GM23338 (cell line): ENCODE results near the gene EFCAB12. TPM values are rescaled to one million over a fixed set of nuclear protein-coding genes. Genes with fewer than 3 reads are reported as not detected.

Experiments
- ATAC-seq: fragments of 200-7000 bp; cut with Tn5 transposase; 3 replicates; pipeline ENCODE4 v1.9.1; 2020
- DNase-seq: peaks from one replicate; pipeline ENCODE4 v3.0.0-alpha.2; 2015; ENCODE audit warnings: low spot score
- H2AFZ ChIP-seq: fragments of 200-600 bp; sonication (generic); 2 replicates; pipeline ENCODE4 v1.8.0; 2016; ENCODE audit warnings: antibody characterized with exemption, mild to moderate bottlenecking, moderate library complexity
- H3F3A ChIP-seq: fragments of 200-600 bp; sonication (generic); replicated peaks from 2 replicates; pipeline ENCODE4 v1.8.0; 2017; ENCODE audit warnings: antibody characterized with exemption, mixed run types, low read depth
- H3K27ac ChIP-seq: fragments of 200-600 bp; sonication (generic); 2 replicates; pipeline ENCODE4 v1.6.1; 2016; ENCODE audit warnings: low read depth
- H3K27me3 ChIP-seq: fragments of 200-600 bp; sonication (generic); 2 replicates; pipeline ENCODE4 v1.8.0; 2016; ENCODE audit warnings: mild to moderate bottlenecking, mixed run types, moderate library complexity; ENCODE audit not compliant: insufficient read depth
- H3K36me3 ChIP-seq: fragments of 200-600 bp; sonication (generic); 2 replicates; pipeline ENCODE4 v1.8.0; 2016; ENCODE audit warnings: mild to moderate bottlenecking; ENCODE audit not compliant: insufficient read depth
- H3K4me1 ChIP-seq: fragments of 200-600 bp; sonication (generic); 2 replicates; pipeline ENCODE4 v1.8.0; 2016; ENCODE audit warnings: mild to moderate bottlenecking, moderate library complexity; ENCODE audit not compliant: insufficient read depth
- H3K4me2 ChIP-seq: fragments of 200-600 bp; sonication (generic); 2 replicates; pipeline ENCODE4 v1.7.1; 2017; ENCODE audit warnings: mixed run types
- H3K4me3 ChIP-seq: fragments of 200-600 bp; sonication (generic); 2 replicates; pipeline ENCODE4 v1.6.1; 2016; ENCODE audit warnings: mixed run types
- H3K79me2 ChIP-seq: fragments of 200-600 bp; sonication (generic); replicated peaks from 2 replicates; pipeline ENCODE4 v1.8.0; 2017; ENCODE audit warnings: mild to moderate bottlenecking; ENCODE audit not compliant: insufficient read depth
- H3K9me2 ChIP-seq: fragments of 200-600 bp; sonication (generic); 2 replicates; pipeline ENCODE4 v1.8.0; 2017; ENCODE audit not compliant: insufficient read depth
- H4K20me1 ChIP-seq: fragments of 200-600 bp; sonication (generic); replicated peaks from 2 replicates; pipeline ENCODE4 v1.8.0; 2017; ENCODE audit warnings: mild to moderate bottlenecking; ENCODE audit not compliant: insufficient read depth
- H3K27ac Mint-ChIP-seq: 2 replicates; pipeline ENCODE4 v1.8.0; 2020; ENCODE audit warnings: inconsistent platforms, mild to moderate bottlenecking, moderate library complexity, mixed read lengths
- H3K27me3 Mint-ChIP-seq: 3 replicates; pipeline ENCODE4 v1.8.0; 2022; ENCODE audit warnings: low read depth, mild to moderate bottlenecking, moderate library complexity, mixed read lengths, inconsistent platforms; ENCODE audit not compliant: insufficient read depth, poor library complexity
- H3K36me3 Mint-ChIP-seq: 3 replicates; pipeline ENCODE4 v1.8.0; 2021; ENCODE audit warnings: low read depth, mild to moderate bottlenecking, inconsistent platforms, moderate library complexity, mixed read lengths
- H3K4me1 Mint-ChIP-seq: 3 replicates; pipeline ENCODE4 v1.8.0; 2020; ENCODE audit warnings: mild to moderate bottlenecking, inconsistent platforms, mixed read lengths
- H3K4me3 Mint-ChIP-seq: 3 replicates; pipeline ENCODE4 v1.8.0; 2021; ENCODE audit warnings: moderate library complexity, mild to moderate bottlenecking, inconsistent platforms, mixed read lengths
- H3K9me3 Mint-ChIP-seq: 3 replicates; pipeline ENCODE4 v1.8.0; 2020; ENCODE audit warnings: moderate library complexity, mild to moderate bottlenecking, inconsistent platforms, mixed read lengths
- CREB1 ChIP-seq: fragments of 250-450 bp; sonication (Bioruptor Pico); IDR thresholded peaks from 2 replicates; pipeline ENCODE4 v1.5.0; 2020; ENCODE audit warnings: low read depth, mild to moderate bottlenecking, moderate library complexity
- EZH2 ChIP-seq: fragments of 200-600 bp; sonication (generic); IDR thresholded peaks from one replicate; pipeline ENCODE4 v1.8.0; 2017; ENCODE audit warnings: antibody characterized with exemption, mild to moderate bottlenecking, low read depth; ENCODE audit not compliant: unreplicated experiment
- EZH2phosphoT487 ChIP-seq: fragments of 200-600 bp; sonication (generic); IDR thresholded peaks from one replicate; pipeline ENCODE4 v1.8.1; 2018; ENCODE audit warnings: antibody characterized with exemption; ENCODE audit not compliant: unreplicated experiment
- NANOG ChIP-seq: IDR thresholded peaks from 2 replicates; pipeline ENCODE4 v1.6.1; 2016; ENCODE audit warnings: antibody characterized with exemption, borderline replicate concordance
- POLR2AphosphoS5 ChIP-seq: IDR thresholded peaks from 2 replicates; pipeline ENCODE4 v1.6.1; 2016; ENCODE audit warnings: antibody characterized with exemption, low read depth
- REST ChIP-seq: IDR thresholded peaks from one replicate; pipeline ENCODE4 v1.6.1; 2018; ENCODE audit warnings: antibody characterized with exemption; ENCODE audit not compliant: unreplicated experiment
- STAT1 ChIP-seq: IDR thresholded peaks from one replicate; pipeline ENCODE4 v1.6.1; 2016; ENCODE audit warnings: antibody characterized with exemption; ENCODE audit not compliant: unreplicated experiment
- ZNF114 ChIP-seq: fragments of 250-450 bp; sonication (Bioruptor Pico); IDR thresholded peaks from 2 replicates; pipeline ENCODE4 v1.5.0; 2020; ENCODE audit warnings: mild to moderate bottlenecking, moderate library complexity
- ZNF331 ChIP-seq: fragments of 250-450 bp; sonication (Bioruptor Pico); IDR thresholded peaks from 2 replicates; pipeline ENCODE4 v1.5.0; 2020; ENCODE audit warnings: low read depth, mild to moderate bottlenecking, moderate library complexity
- polyA plus RNA-seq: library from polyadenylated mRNA; unstranded; fragments of >200 nt; fragmentation: Nextera tagmentation; extraction: Ambion mirVana; gene quantifications from 2 replicates; pipeline ENCODE4 v1.2.1, GENCODE V29; 2016
- total RNA-seq: library from RNA; depleted of rRNA; stranded (reverse); fragments of >200 nt; shearing (Covaris generic); gene quantifications from 2 replicates; pipeline ENCODE4 v1.2.3, GENCODE V29; 2014
- TF ChIP-seq, protein P1 (sequence below): IDR thresholded peaks from 2 replicates; pipeline ENCODE4 v1.6.1; 2016; ENCODE audit warnings: antibody characterized with exemption
- TF ChIP-seq, protein P2 (sequence below), 2 experiments: fragments of 200-600 bp in 1 of 2; sonication (generic) in 1 of 2; conservative IDR thresholded peaks; 2 replicates each; pipeline versions ENCODE4 v1.5.1 to v1.6.1; 2016 to 2017; ENCODE audit warnings: antibody characterized with exemption in 2 of 2, low read depth in 2 of 2, mild to moderate bottlenecking in 2 of 2, moderate library complexity in 1 of 2

Gene EFCAB12
- total and polyA plus RNA-seq, 2 experiments from 2014 or later, result 0.24 to 0.65 TPM

GRCh38 chr3:129371041-129371826 is 57.2 kb downstream of the EFCAB12 start:
- TF ChIP-seq, protein P1, sequence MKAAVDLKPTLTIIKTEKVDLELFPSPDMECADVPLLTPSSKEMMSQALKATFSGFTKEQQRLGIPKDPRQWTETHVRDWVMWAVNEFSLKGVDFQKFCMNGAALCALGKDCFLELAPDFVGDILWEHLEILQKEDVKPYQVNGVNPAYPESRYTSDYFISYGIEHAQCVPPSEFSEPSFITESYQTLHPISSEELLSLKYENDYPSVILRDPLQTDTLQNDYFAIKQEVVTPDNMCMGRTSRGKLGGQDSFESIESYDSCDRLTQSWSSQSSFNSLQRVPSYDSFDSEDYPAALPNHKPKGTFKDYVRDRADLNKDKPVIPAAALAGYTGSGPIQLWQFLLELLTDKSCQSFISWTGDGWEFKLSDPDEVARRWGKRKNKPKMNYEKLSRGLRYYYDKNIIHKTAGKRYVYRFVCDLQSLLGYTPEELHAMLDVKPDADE, result no peak
- no peak for TF ChIP-seq STAT1
- no peak for TF ChIP-seq EZH2phosphoT487
- TF ChIP-seq EZH2, result no peak
- TF ChIP-seq REST, result no peak
- no peak for TF ChIP-seq NANOG
- no peak overlapping the region for H2AFZ ChIP-seq
- H3K27ac ChIP-seq, result no peak overlapping the region
- ATAC-seq (peak; percentile 46), DNase-seq (no peak)
- H3F3A ChIP-seq, result no peaks in the 10 kb centered on the region; the same call in 1 of the 2 replicates
- H4K20me1 ChIP-seq, result no peaks in the 10 kb centered on the region
- no peaks in the 10 kb centered on the region; the same call in 1 of the 2 replicates for H3K27me3 ChIP-seq
- no peaks in the 10 kb centered on the region for H3K4me1 ChIP-seq
- H3K36me3 Mint-ChIP-seq, result no peaks in the 10 kb centered on the region
- no peak overlapping the region for H3K4me2 ChIP-seq
- no peaks in the 10 kb centered on the region for H3K36me3 ChIP-seq
- H3K79me2 ChIP-seq, result no peaks in the 10 kb centered on the region
- peaks cover 3% of the 10 kb centered on the region; the same call in 1 of the 3 replicates for H3K4me1 Mint-ChIP-seq
- H3K9me3 Mint-ChIP-seq, result no peaks in the 10 kb centered on the region
- peaks cover 8% of the 10 kb centered on the region; the same call in 1 of the 2 replicates for H3K9me2 ChIP-seq
- no peak overlapping the region for H3K4me3 ChIP-seq
- no peaks in the 10 kb centered on the region for H3K27me3 Mint-ChIP-seq
- H3K4me3 Mint-ChIP-seq, result no peak overlapping the region
- H3K27ac Mint-ChIP-seq, result no peak overlapping the region

DNA sequence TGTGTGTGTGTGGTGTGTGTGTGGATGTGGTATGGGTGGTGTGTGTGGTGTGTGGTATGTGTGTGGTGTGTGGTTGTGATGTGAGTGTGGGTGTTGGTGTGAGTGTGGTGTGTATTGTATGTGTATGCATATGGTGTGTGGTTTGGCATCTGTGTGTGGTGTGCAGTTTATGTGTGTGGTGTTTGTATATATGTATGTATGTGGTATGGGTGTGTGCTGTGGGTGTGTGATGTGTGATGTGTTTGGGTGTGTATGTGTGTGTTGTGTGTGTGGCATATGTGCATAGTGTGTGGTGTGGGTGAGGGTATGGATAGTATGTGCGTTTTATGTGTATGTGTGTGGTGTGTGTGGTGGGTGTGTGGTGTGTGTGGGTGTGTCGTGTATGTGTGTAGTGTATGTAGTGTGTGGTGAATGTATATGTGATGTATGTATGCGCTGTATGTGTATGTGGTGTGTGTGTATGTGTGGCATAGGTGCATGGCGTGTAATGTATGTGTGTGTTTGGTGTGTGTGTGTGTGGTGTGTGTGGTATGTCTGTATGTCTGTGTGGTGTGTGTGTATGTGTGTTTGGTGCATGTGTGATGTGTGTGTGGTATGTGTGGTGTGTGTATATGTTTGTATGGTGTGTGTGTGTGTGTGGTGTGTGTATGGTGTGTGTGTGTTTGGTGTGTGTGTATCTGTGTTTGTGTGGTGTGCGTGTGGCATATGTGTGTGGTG is 58.0 kb downstream of the EFCAB12 start:
- Mint-ChIP-seq H3K4me1 (peaks cover 3% of the 10 kb centered on the region; the same call in 1 of the 3 replicates), H3K9me3 (no peaks in the 10 kb centered on the region), H3K36me3 (no peaks in the 10 kb centered on the region), H3K27me3 (no peaks in the 10 kb centered on the region), H3K4me3 (no peak overlapping the region), H3K27ac (no peak overlapping the region)
- ATAC-seq (no peak), DNase-seq (no peak)
- Histone ChIP-seq H3F3A (no peaks in the 10 kb centered on the region; the same call in 1 of the 2 replicates), H3K9me2 (peaks cover 8% of the 10 kb centered on the region; the same call in 1 of the 2 replicates), H3K36me3 (no peaks in the 10 kb centered on the region), H3K27me3 (no peaks in the 10 kb centered on the region; the same call in 1 of the 2 replicates), H3K4me3 (no peak overlapping the region), H4K20me1 (no peaks in the 10 kb centered on the region), H3K4me2 (no peak overlapping the region), H3K4me1 (no peaks in the 10 kb centered on the region), H3K79me2 (no peaks in the 10 kb centered on the region), H3K27ac (no peak overlapping the region), H2AFZ (no peak overlapping the region)
- TF ChIP-seq, protein P2, sequence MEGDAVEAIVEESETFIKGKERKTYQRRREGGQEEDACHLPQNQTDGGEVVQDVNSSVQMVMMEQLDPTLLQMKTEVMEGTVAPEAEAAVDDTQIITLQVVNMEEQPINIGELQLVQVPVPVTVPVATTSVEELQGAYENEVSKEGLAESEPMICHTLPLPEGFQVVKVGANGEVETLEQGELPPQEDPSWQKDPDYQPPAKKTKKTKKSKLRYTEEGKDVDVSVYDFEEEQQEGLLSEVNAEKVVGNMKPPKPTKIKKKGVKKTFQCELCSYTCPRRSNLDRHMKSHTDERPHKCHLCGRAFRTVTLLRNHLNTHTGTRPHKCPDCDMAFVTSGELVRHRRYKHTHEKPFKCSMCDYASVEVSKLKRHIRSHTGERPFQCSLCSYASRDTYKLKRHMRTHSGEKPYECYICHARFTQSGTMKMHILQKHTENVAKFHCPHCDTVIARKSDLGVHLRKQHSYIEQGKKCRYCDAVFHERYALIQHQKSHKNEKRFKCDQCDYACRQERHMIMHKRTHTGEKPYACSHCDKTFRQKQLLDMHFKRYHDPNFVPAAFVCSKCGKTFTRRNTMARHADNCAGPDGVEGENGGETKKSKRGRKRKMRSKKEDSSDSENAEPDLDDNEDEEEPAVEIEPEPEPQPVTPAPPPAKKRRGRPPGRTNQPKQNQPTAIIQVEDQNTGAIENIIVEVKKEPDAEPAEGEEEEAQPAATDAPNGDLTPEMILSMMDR (conservative IDR thresholded peaks at IDR 0.05; ENCODE audit: low read depth in 2 of 2), result no peak
- TF ChIP-seq ZNF331 (CRISPR knock-in tag) (no peak), EZH2phosphoT487 (no peak), POLR2AphosphoS5 (no peak), ZNF114 (CRISPR knock-in tag) (no peak), CREB1 (no peak), STAT1 (no peak)
- TF ChIP-seq, protein P1, result no peak
